IMR-90 (cell line): ENCODE measurements around the gene LRRIQ4.

Experiments used
- CEBPB ChIP-seq: IDR thresholded peaks from 2 replicates; pipeline ENCODE4 v1.6.1; 2012; ENCODE audit warnings: low read depth, low read length, improper control_type of control experiment
- FOS ChIP-seq: fragments of 150-350 bp; IDR thresholded peaks from 2 replicates; pipeline ENCODE4 v1.6.1; 2016; ENCODE audit warnings: low read depth, low read length
- MAFK ChIP-seq: IDR thresholded peaks from 2 replicates; pipeline ENCODE4 v1.6.1; 2012; ENCODE audit warnings: low read depth, low read length, improper control_type of control experiment
- MXI1 ChIP-seq: IDR thresholded peaks from 2 replicates; pipeline ENCODE4 v1.6.1; 2012; ENCODE audit warnings: low read depth, mild to moderate bottlenecking, low read length, moderate library complexity, borderline replicate concordance
- POLR2A ChIP-seq: IDR thresholded peaks from 2 replicates; pipeline ENCODE4 v1.6.1; 2012; ENCODE audit warnings: mild to moderate bottlenecking, low read depth, low read length
- RCOR1 ChIP-seq: IDR thresholded peaks from 2 replicates; pipeline ENCODE4 v1.6.1; 2012; ENCODE audit warnings: mild to moderate bottlenecking, low read length, improper control_type of control experiment; ENCODE audit not compliant: insufficient replicate concordance
- TF ChIP-seq, protein P1 (sequence below): conservative IDR thresholded peaks from 2 replicates; pipeline ENCODE4 v1.5.1; 2012; ENCODE audit warnings: mild to moderate bottlenecking, low read depth, low read length, improper control_type of control experiment

DNA sequence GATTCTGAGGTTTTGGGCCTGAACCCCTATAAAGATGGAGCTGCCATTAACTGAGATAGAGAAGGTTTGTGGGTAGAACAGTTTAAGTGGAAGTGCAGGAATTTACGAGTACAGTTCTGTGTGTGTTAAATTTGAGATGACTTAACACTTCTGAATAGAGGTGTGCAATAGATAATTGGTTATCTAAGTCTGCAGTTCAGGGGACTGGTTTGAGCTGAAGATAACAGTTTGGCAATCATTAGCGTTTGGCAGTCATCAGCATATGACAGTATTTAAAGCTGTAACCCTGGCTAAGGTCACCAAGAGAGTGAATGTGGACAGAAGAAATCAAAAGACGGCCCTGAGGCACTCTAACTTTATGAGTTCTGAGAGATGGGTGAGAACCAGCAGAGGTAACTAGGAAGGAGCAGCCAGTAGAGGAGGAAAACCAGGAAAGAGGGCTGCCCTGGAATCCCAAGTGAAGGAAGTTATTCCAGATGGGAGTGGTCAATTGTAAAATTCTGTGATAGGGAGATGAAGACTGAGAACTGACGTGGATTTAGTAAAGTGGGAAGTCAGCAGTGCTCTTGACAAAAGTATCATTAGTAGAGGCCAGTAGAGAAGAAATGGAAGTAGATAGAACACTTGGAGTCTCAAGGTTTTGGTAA lies 31.3 kb upstream of the LRRIQ4 start:
- TF ChIP-seq, protein P1, sequence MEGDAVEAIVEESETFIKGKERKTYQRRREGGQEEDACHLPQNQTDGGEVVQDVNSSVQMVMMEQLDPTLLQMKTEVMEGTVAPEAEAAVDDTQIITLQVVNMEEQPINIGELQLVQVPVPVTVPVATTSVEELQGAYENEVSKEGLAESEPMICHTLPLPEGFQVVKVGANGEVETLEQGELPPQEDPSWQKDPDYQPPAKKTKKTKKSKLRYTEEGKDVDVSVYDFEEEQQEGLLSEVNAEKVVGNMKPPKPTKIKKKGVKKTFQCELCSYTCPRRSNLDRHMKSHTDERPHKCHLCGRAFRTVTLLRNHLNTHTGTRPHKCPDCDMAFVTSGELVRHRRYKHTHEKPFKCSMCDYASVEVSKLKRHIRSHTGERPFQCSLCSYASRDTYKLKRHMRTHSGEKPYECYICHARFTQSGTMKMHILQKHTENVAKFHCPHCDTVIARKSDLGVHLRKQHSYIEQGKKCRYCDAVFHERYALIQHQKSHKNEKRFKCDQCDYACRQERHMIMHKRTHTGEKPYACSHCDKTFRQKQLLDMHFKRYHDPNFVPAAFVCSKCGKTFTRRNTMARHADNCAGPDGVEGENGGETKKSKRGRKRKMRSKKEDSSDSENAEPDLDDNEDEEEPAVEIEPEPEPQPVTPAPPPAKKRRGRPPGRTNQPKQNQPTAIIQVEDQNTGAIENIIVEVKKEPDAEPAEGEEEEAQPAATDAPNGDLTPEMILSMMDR: no peak
- TF ChIP-seq POLR2A (no peak), CEBPB (no peak), RCOR1 (no peak), MXI1 (no peak), MAFK (no peak), FOS (no peak)
